ENCODE results near the gene CELF4.

The CELF4 gene

DNA sequence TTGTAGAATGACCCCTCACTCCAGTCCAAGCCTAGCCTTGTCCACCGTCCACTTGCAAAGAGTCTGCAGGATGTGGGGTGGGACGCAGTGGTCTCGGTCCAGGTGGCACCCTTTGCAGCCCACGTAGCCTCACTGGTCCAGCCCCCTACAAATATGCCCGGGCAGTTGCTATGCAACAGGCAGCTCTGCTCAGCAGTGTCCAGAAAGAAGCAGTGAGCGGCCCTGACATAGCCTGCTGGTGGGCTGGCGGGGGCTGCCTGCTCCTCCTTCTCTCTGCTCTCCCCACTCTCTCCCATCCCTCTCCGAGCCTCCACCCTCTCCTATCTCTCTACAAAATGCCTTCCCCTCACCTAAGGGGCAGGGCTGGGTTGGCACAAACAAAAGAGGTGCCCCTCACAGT is 233.4 kb downstream of the CELF4 start:
- no peak overlapping the region for H3K4me3 Mint-ChIP-seq
- no peaks in the 10 kb centered on the region for H3K4me1 Mint-ChIP-seq (ENCODE audit: low read depth)
- no peaks in the 10 kb centered on the region for H3K27me3 Mint-ChIP-seq
- DNase-seq, result no peak
- no peak overlapping the region for H3K27ac Mint-ChIP-seq
- no peaks in the 10 kb centered on the region for H3K36me3 Mint-ChIP-seq (ENCODE audit: low read depth)
- H3K9me3 Mint-ChIP-seq, result no peaks in the 10 kb centered on the region

- Mint-ChIP-seq H3K4me1 (ENCODE audit: low read depth) (no peaks in the 10 kb centered on the region), H3K9me3 (no peaks in the 10 kb centered on the region), H3K4me3 (no peak overlapping the region), H3K27ac (no peak overlapping the region), H3K27me3 (no peaks in the 10 kb centered on the region), H3K36me3 (ENCODE audit: low read depth) (no peaks in the 10 kb centered on the region)
- no peak for DNase-seq
Observed at GRCh38 chr18:37330173-37330572, 235.4 kb downstream of the CELF4 start.

GRCh38 chr18:37328946-37329719 is 236.5 kb downstream of the CELF4 start:
- H3K9me3 Mint-ChIP-seq, result no peaks in the 10 kb centered on the region
- no peak overlapping the region for H3K27ac Mint-ChIP-seq
- DNase-seq, result no peak
- no peaks in the 10 kb centered on the region for H3K36me3 Mint-ChIP-seq (ENCODE audit: low read depth)
- no peaks in the 10 kb centered on the region for H3K4me1 Mint-ChIP-seq (ENCODE audit: low read depth)
- no peaks in the 10 kb centered on the region for H3K27me3 Mint-ChIP-seq
- H3K4me3 Mint-ChIP-seq, result no peak overlapping the region

DNA sequence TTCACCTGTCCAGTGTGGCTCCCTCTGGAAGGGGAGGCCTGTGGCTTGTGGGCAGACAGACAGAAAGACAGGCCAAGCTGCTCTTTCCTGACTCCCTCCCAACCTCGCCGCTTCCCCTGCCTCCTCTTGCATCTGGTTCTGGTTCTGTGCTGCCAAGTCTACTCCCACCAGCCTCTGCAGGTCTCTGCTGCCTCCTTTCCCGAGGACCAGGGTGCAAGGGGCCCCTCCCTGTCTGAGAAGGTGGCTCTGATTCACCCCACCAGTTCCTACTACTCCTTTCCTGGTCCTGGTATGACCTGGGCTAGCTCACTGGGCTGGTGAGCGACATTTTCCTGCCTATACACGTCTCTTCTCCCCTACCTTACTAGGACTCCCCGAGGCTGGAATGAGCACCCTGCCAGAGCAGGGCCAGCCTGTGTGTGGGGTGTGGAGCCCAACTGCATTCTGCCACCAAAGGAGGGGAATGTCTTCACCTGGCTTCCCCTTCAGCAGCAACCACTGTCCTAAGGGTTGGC is 238.5 kb downstream of the CELF4 start:
- Mint-ChIP-seq H3K4me3 (no peak overlapping the region), H3K4me1 (ENCODE audit: low read depth) (no peaks in the 10 kb centered on the region), H3K9me3 (no peaks in the 10 kb centered on the region), H3K27me3 (peaks cover 4% of the 10 kb centered on the region), H3K27ac (no peak overlapping the region), H3K36me3 (ENCODE audit: low read depth) (no peaks in the 10 kb centered on the region)
- DNase-seq, result no peak

- H3K4me3 Mint-ChIP-seq, result no peak overlapping the region
- no peaks in the 10 kb centered on the region for H3K36me3 Mint-ChIP-seq (ENCODE audit: low read depth)
- no peaks in the 10 kb centered on the region for H3K9me3 Mint-ChIP-seq
- DNase-seq, result peak; percentile 34
- H3K27me3 Mint-ChIP-seq, result peaks cover 4% of the 10 kb centered on the region
- no peak overlapping the region for H3K27ac Mint-ChIP-seq
- H3K4me1 Mint-ChIP-seq (ENCODE audit: low read depth), result no peaks in the 10 kb centered on the region
Observed at GRCh38 chr18:37322492-37323035, 243.0 kb downstream of the CELF4 start.

DNA sequence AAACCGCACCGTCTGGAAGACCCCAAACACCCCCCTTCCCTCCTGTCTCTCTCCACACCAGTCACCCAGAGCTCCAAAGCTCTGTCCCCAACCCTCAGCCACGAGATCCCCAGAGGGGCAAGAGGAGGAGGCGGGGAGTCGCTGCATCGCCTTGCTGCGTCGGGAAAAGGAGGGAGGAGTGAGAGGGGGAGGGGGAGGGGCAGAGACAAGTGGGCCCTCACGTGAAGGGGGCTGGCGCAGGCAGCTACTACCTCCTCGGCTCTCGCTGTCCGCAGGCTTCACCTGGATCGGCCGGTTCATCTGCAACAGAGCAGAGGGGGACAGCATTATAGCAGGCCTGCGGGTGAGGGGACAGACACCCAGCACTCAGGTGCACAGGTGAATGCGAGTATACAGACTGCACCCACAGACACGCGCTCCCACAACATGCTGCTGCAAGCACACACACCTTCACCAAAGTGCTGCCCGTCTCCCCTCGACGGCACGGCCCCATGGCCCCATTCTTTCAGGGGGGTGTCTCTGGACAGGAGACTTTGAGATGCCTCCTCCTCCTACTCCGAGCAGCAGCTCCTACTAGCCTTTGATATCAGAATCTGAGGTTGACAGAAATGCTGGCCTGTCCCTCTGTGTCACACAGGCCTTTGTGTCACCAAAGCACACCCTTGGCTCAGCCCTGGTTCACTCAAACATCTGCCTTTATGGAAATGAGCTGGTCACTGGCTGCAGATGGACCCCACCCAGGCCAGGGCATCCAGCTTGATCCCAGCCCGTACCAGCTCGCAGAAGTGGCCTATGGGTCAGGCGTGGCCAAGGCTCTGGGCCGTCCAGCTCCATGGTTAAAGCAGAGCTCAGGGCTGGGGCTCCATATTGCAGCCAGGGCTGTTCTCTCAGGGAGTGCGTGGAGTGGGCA is 243.8 kb downstream of the CELF4 start:
- peaks cover 4% of the 10 kb centered on the region for H3K27me3 Mint-ChIP-seq
- no peaks in the 10 kb centered on the region for H3K9me3 Mint-ChIP-seq
- no peak for DNase-seq
- H3K4me3 Mint-ChIP-seq, result no peak overlapping the region
- H3K36me3 Mint-ChIP-seq (ENCODE audit: low read depth), result no peaks in the 10 kb centered on the region
- no peak overlapping the region for H3K27ac Mint-ChIP-seq
- H3K4me1 Mint-ChIP-seq (ENCODE audit: low read depth), result no peaks in the 10 kb centered on the region

DNA sequence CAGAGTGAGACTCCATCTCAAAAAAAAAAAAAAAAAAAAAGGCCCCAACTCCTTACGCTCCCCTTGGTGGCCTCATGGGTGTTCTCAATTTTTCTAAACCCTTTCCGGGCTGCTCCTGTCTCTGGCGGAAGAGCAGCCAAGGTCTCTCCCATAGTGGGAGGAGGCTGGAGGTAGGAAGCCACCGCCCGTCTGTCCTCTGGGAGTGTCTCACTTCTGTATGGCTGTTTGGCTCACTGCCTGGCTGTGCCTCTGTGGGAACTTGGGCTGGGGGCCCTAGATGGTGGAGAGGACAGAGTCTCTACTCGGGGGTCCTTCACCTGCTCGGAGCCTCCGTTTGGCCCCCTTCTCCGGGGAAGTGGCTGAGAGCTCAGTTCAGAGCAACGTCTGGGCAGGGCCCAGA is 245.3 kb downstream of the CELF4 start:
- Mint-ChIP-seq H3K4me1 (ENCODE audit: low read depth) (no peaks in the 10 kb centered on the region), H3K27ac (no peak overlapping the region), H3K36me3 (ENCODE audit: low read depth) (no peaks in the 10 kb centered on the region), H3K4me3 (no peak overlapping the region), H3K27me3 (peaks cover 4% of the 10 kb centered on the region), H3K9me3 (no peaks in the 10 kb centered on the region)
- DNase-seq, result no peak

GRCh38 chr18:37318360-37319355 is 246.9 kb downstream of the CELF4 start:
- Mint-ChIP-seq H3K4me1 (ENCODE audit: low read depth) (no peaks in the 10 kb centered on the region), H3K9me3 (no peaks in the 10 kb centered on the region), H3K27me3 (peaks cover 4% of the 10 kb centered on the region), H3K4me3 (no peak overlapping the region), H3K36me3 (ENCODE audit: low read depth) (no peaks in the 10 kb centered on the region), H3K27ac (no peak overlapping the region)
- no peak for DNase-seq

GRCh38 chr18:37317486-37317885 is 248.1 kb downstream of the CELF4 start:
- no peak overlapping the region for H3K4me3 Mint-ChIP-seq
- DNase-seq, result no peak
- H3K9me3 Mint-ChIP-seq, result no peaks in the 10 kb centered on the region
- no peaks in the 10 kb centered on the region for H3K27me3 Mint-ChIP-seq
- no peak overlapping the region for H3K27ac Mint-ChIP-seq
- no peaks in the 10 kb centered on the region for H3K36me3 Mint-ChIP-seq (ENCODE audit: low read depth)
- no peaks in the 10 kb centered on the region for H3K4me1 Mint-ChIP-seq (ENCODE audit: low read depth)

- no peak overlapping the region for H3K4me3 Mint-ChIP-seq
- DNase-seq, result no peak
- no peak overlapping the region for H3K27ac Mint-ChIP-seq
- no peaks in the 10 kb centered on the region for H3K27me3 Mint-ChIP-seq
- H3K9me3 Mint-ChIP-seq, result no peaks in the 10 kb centered on the region
- H3K36me3 Mint-ChIP-seq (ENCODE audit: low read depth), result no peaks in the 10 kb centered on the region
- H3K4me1 Mint-ChIP-seq (ENCODE audit: low read depth), result no peaks in the 10 kb centered on the region
Observed at GRCh38 chr18:37316468-37316867, 249.1 kb downstream of the CELF4 start.

DNA sequence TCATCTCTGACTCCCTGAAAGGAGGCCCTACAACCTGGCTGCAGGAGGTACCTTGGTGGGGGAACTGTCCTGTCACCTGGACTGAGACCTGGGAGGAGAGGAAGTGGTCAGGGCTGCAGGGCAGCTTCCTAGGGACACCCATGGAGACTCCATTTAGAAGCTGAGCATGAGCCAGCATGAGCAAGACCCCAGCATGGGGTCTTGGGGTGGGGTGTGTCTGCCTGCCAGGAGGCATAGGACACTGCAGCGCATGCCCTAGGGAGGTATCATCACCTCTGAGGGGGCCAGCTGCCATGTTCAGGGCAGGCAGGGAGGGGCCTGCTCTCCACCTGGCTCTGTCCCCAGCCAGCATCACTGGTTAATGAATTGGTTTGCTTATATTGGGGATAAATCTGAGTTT is 249.7 kb downstream of the CELF4 start:
- H3K9me3 Mint-ChIP-seq, result no peaks in the 10 kb centered on the region
- no peaks in the 10 kb centered on the region for H3K36me3 Mint-ChIP-seq (ENCODE audit: low read depth)
- H3K4me1 Mint-ChIP-seq (ENCODE audit: low read depth), result no peaks in the 10 kb centered on the region
- DNase-seq, result no peak
- no peak overlapping the region for H3K27ac Mint-ChIP-seq
- no peak overlapping the region for H3K4me3 Mint-ChIP-seq
- no peaks in the 10 kb centered on the region for H3K27me3 Mint-ChIP-seq

- no peak for DNase-seq
- H3K36me3 Mint-ChIP-seq (ENCODE audit: low read depth), result no peaks in the 10 kb centered on the region
- H3K4me3 Mint-ChIP-seq, result no peak overlapping the region
- H3K4me1 Mint-ChIP-seq (ENCODE audit: low read depth), result no peaks in the 10 kb centered on the region
- H3K9me3 Mint-ChIP-seq, result no peaks in the 10 kb centered on the region
- no peak overlapping the region for H3K27ac Mint-ChIP-seq
- H3K27me3 Mint-ChIP-seq, result no peaks in the 10 kb centered on the region
Observed at GRCh38 chr18:37314534-37314933, 251.1 kb downstream of the CELF4 start.

GRCh38 chr18:37313624-37314023 is 252.0 kb downstream of the CELF4 start:
- Mint-ChIP-seq H3K4me1 (ENCODE audit: low read depth) (no peaks in the 10 kb centered on the region), H3K4me3 (no peak overlapping the region), H3K36me3 (ENCODE audit: low read depth) (no peaks in the 10 kb centered on the region), H3K27me3 (no peaks in the 10 kb centered on the region), H3K9me3 (no peaks in the 10 kb centered on the region), H3K27ac (no peak overlapping the region)
- no peak for DNase-seq

- DNase-seq, result no peak
- no peaks in the 10 kb centered on the region for H3K4me1 Mint-ChIP-seq (ENCODE audit: low read depth)
- H3K27me3 Mint-ChIP-seq, result no peaks in the 10 kb centered on the region
- no peaks in the 10 kb centered on the region for H3K9me3 Mint-ChIP-seq
- H3K4me3 Mint-ChIP-seq, result no peak overlapping the region
- no peak overlapping the region for H3K27ac Mint-ChIP-seq
- no peaks in the 10 kb centered on the region for H3K36me3 Mint-ChIP-seq (ENCODE audit: low read depth)
Observed at GRCh38 chr18:37309861-37310260, 255.7 kb downstream of the CELF4 start.

All from activated T-cell treated with anti-CD3 and anti-CD28 coated beads, Interleukin-2, amount 50 U/mL, for 24 hours (primary cell).